GM10266 (cell line): ENCODE results near the gene RFNG.

Experiments
- DNase-seq: peaks from one replicate; pipeline ENCODE4 v3.0.0; 2012; ENCODE audit errors: extremely low spot score
- TF ChIP-seq, protein P1 (sequence below): IDR thresholded peaks from 2 replicates; pipeline ENCODE4 v1.5.1; 2012; ENCODE audit warnings: mild to moderate bottlenecking, low read depth; ENCODE audit not compliant: control insufficient read depth, insufficient read depth; ENCODE audit errors: missing control alignments

RFNG gene

DNA sequence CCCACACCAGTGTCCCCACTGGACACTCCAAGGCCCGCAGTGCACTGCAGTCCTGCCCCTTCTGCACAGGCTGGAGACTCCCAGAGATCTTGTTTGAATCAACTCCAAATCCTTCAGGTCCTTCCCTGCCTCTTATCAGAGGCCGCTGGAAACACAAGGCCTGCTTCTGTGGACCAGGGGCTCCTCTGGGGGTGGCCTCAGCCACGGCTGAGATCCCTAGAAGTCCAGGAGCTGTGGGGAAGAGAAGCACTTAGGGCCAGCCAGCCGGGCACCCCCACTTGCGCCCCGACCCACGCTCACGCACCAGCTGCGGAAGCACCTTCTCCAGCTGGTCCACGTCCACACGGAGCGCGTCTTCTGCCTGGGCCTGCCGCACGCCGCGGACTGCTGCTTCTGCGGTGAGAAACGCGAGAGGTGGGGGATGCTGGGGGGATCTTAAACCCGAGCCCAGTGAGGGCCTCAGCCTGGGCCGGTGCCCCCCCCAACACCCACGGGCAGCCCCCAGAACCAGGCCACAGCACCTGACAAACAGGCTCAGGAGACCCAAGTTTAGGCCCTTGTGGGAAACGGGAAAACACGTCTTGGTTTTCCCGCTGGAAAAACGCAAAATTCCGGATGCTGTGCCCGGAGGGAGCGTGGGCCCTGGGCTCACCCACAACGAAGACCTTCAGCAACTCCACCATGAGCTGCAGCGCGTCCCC, 32.5 kb downstream of the RFNG start:
- TF ChIP-seq, protein P1, sequence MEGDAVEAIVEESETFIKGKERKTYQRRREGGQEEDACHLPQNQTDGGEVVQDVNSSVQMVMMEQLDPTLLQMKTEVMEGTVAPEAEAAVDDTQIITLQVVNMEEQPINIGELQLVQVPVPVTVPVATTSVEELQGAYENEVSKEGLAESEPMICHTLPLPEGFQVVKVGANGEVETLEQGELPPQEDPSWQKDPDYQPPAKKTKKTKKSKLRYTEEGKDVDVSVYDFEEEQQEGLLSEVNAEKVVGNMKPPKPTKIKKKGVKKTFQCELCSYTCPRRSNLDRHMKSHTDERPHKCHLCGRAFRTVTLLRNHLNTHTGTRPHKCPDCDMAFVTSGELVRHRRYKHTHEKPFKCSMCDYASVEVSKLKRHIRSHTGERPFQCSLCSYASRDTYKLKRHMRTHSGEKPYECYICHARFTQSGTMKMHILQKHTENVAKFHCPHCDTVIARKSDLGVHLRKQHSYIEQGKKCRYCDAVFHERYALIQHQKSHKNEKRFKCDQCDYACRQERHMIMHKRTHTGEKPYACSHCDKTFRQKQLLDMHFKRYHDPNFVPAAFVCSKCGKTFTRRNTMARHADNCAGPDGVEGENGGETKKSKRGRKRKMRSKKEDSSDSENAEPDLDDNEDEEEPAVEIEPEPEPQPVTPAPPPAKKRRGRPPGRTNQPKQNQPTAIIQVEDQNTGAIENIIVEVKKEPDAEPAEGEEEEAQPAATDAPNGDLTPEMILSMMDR, result no peak
- no peak for DNase-seq

DNA sequence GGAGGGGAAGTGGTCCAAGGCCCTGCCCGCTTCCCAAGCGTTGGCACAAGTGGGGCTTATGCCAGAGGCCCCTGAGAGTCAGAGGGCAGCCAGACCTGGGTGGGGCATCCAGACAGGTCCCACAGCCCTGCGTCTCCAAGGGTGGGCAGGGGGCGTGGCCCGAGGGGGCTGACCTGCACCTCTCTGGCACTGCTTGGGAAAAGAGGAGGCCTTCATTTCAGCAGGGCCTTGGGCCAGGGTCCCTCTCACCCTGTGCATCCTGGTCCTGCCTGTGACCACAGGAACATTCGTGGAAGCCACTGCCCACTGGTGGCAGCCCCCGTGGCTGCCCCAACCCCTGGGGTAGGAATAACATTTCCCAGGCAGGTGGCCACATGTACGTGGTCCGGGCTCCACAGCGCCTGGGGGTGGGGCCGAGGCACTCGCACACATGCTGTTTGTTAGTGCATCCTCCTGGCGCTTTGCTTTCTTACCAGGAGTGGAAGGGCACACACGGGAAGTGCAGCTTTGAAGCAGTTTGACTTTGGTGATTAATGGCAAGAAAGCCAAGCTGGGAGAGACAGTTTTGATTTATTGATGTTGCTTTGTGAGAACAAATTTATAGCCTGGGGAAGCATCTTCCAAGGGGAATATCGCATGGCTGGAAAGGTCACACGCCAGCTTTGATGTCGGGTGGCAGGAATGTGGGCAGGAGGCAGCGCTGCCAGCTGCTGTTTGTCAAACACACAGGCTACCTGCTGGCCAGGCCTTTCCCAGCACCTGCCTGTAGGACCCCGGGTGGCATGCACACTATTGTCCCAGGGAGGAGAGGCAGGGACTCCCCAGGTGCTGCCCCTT, 33.2 kb downstream of the RFNG start:
- TF ChIP-seq, protein P1, result no peak
- DNase-seq, result no peak

DNA sequence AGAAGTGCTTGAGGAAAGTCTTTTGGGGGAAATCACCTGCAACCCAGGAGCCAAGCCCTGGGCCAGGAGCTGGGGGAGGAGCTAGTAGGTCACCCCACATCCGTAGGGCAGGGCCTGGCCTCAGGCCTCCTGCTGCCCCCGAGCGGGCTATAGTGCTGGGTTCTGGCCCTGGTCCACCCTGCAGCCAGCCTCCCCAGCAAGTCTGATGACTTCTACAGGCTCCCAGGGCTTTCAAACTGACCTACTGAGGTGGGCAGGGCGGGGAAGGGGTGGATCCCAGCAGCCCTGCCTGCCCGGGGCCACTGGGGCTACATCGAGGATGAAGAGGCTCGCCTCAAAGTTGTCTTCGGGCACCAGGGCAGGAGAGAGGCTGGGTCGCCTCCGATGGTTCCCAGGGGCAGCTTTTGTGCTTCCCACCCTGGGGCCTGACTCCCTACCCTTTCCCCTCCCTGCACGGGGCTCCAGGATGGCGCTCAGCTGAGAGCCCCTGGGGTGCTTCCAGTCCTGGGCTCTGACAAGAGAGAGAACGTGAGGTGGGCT, 33.9 kb downstream of the RFNG start:
- no peak for DNase-seq
- TF ChIP-seq, protein P1, result no peak

DNA sequence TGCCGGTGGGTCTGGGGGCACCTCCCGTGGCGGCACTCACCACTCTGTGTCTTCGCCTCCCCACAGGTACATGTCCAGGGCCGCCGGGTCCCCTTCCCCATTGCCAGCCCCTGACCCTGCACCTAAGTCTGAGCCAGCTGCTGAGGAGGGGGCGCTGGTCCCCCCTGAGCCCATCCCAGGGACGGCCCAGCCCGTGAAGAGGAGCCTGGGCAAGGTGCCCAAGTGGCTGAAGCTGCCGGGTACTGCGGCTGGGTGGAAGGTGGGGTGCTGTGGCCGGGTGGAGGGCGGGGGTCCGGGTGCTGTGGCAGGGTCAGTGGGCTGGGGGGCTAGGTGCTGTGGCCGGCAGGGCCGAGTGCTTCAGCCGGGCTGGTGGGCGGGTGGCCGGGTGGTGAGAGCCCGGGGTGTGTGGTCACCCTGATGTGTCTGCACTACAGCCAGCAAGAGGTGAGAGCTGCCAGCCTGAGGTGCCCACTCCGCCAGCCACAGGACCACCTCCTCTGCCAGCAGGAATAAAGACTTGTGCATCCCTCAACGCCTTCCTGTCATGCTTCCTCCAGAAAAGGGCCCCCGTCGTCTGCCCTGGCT, 34.6 kb downstream of the RFNG start:
- DNase-seq, result no peak
- TF ChIP-seq, protein P1, result no peak

DNA sequence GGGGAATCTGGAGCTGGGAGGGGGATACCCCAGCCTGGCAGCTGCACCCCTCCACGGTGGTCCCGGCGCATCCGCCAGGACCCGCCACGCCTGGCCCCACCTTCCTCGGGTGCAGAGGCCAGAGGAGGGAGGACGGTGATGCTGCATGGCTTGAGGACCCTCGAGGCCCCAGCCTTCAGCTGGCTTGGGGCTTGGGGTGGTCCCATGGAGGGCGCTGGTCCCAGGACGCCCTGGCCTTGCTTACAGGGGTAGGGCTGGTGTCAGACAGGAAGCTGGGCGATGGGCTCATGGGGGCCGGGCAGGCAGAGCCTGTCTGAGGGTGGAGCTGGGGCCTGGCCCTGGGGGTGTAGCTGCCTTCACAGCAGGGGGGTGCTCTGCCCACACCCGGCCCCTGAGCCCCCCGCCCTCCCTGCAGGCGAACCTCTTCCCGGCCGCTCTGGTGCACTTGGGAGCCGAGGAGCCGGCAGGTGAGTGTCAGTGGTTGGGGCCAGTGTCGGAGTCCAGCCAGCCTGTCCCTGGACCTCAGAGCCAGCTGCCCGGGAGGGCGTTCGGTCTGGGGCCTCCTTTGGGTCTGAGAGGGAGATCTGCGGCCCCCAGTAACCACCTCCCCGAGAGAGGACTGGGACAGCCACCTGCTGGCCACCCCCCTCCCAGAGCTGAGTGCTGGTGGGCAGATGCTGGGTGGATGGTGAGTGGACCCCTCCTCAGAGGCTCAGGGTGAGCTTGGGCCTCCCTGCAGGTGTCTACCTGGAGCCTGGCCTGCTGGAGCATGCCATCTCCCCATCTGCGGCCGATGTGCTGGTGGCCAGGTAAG, 35.3 kb downstream of the RFNG start:
- DNase-seq, result no peak
- TF ChIP-seq, protein P1, result no peak

DNA sequence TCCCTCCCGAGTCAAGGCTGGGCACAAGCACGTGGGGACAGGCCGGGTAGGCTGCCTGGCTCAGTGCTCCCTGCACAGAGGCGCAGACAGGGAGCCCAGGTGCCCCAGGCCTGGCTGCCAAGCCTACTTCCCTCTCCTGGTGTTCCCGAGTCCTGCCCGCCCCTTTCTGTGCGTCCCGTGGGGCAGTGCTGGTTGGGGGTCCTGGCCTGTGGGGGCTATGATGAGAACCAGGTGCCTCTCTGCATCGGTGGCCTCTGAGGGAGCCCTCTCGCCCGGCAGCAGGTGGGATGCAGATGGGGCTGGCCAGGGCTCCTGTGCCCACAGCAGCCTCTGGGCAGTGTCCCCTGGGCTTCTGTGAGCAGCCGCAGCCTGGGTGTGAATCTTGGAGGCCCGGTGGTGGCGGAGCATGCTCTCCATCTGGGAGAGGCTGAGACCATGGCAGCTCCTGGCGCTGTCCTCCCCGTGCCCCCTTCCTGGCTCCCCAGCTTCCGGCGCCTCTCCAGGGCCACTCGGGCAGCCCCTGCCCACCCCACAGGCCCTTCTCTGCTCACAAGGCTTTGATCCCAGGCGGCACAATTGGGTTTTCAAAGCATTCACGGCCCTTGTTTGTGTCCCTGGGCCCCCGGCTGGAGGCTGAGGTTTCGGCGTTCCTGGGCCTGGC, 36.2 kb downstream of the RFNG start:
- DNase-seq, result no peak
- TF ChIP-seq, protein P1, result no peak
